BLaER1 treated with 17β-estradiol and CSF1 and Interleukin-3, amounts not matched to agents 10 nM and 100 nM (cell line): Measurements from ENCODE around the gene KMT2C.
A peak's percentile ranks its signal among the peaks of the same experiment; 100 is the strongest.
"Not testable (repeated sequence)": the region's sequence is repeated elsewhere in the genome, so short reads cannot be mapped to it uniquely, and the experiment has no call there.

ENCODE experiments used
- H3K27ac ChIP-seq, 11 experiments: shearing (Covaris generic); formaldehyde crosslinking; 2 replicates each; pipeline ENCODE4 v1.8.1; 2022
- H3K27me3 ChIP-seq, 11 experiments: shearing (Covaris generic); formaldehyde crosslinking; 2 replicates each; pipeline ENCODE4 v1.8.1; 2022
- H3K36me3 ChIP-seq, 11 experiments: shearing (Covaris generic); formaldehyde crosslinking; 2 replicates each; pipeline ENCODE4 v1.8.1; 2022
- H3K4me1 ChIP-seq, 10 experiments: shearing (Covaris generic); formaldehyde crosslinking; 2 replicates each; pipeline ENCODE4 v1.8.1; 2022
- H3K4me2 ChIP-seq, 11 experiments: shearing (Covaris generic); formaldehyde crosslinking; 2 replicates each; pipeline ENCODE4 v1.8.1; 2022
- H3K4me3 ChIP-seq, 10 experiments: shearing (Covaris generic); formaldehyde crosslinking; 2 replicates each; pipeline ENCODE4 v1.8.1; 2022
- H3K9ac ChIP-seq, 11 experiments: shearing (Covaris generic); formaldehyde crosslinking; 2 replicates each; pipeline ENCODE4 v1.8.1; 2022
- H3K9me3 ChIP-seq, 11 experiments: shearing (Covaris generic); formaldehyde crosslinking; replicated peaks in 1 of 11; 2 replicates each; pipeline ENCODE4 v1.8.1; 2022
- H4K20me1 ChIP-seq, 11 experiments: shearing (Covaris generic); formaldehyde crosslinking; 2 replicates each; pipeline ENCODE4 v1.8.1; 2022
- Cebpa-rat ChIP-seq, 11 experiments: shearing (Covaris generic); IDR thresholded peaks; 2 replicates each; pipeline ENCODE4 v1.8.1; 2022

Gene KMT2C

DNA sequence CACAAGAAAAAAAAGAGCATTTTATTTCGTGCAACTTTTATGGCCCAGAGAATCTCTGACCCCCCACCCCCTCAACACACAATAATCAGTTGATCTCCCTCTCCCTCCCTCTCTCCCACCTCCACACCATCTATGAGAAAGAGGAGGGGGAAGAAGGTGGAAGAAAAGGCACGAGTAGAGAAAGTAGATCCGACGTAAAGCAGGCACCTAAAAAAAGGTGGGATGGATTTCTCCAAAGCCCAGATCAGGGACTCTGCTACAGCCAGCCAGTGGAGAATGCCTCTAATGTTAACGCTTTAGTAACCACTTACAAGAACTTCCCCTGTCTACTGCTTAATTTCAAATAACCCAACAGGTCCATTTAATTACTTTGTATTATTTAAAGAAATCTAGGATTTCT is 24.4 kb downstream of the KMT2C start:
- Histone ChIP-seq H3K4me2 (no peak overlapping the region), H3K27ac (no peak overlapping the region), H3K4me1 (no peaks in the 10 kb centered on the region), H3K9ac (no peak overlapping the region), H3K9me3 (peaks cover 0 to 12% (median 4%) of the 10 kb centered on the region in 11 experiments; a peak in 16 of 22 replicates), H3K36me3 (peaks cover 4 to 29% (median 21%) of the 10 kb centered on the region in 11 experiments; a peak in 18 of 22 replicates), H3K4me3 (no peak overlapping the region), H3K27me3 (no peaks in the 10 kb centered on the region), H4K20me1 (peaks cover 67 to 99% (median 90%) of the 10 kb centered on the region in 11 experiments)
- TF ChIP-seq Cebpa-rat (IDR thresholded peaks at IDR 0.05), result no peak

DNA sequence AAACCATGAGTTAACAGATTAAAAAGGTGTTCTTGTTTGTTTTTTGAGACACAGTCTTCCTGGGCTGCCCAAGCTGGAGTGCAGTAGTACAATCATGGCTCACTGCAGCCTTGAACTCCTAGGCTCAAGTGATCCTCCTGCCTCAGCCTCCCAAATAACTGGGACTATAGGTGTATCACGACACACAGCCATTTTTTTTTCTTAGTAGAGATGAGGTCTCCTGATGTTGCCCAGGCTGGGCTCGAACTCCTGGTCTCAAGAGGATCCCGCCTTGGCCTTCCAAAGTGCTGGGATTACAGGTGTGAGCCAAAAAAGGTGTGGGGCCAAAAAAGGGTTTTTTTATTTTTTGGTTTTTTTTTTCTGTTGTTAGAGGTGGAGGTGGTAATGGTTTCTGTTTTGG is 29.3 kb downstream of the KMT2C start:
- no peak overlapping the region for H3K9ac ChIP-seq
- H3K36me3 ChIP-seq, result peaks cover 4 to 43% (median 35%) of the 10 kb centered on the region in 11 experiments; a peak in 17 of 22 replicates
- H4K20me1 ChIP-seq, result peaks cover 34 to 99% (median 70%) of the 10 kb centered on the region in 11 experiments; a peak in 21 of 22 replicates
- no peak overlapping the region for H3K4me3 ChIP-seq
- H3K4me1 ChIP-seq, result no peaks in the 10 kb centered on the region
- H3K27me3 ChIP-seq, result no peaks in the 10 kb centered on the region
- no peak for TF ChIP-seq Cebpa-rat (IDR thresholded peaks at IDR 0.05)
- H3K4me2 ChIP-seq, result no peak overlapping the region
- no peak overlapping the region for H3K27ac ChIP-seq
- H3K9me3 ChIP-seq, result peaks cover 0 to 45% (median 27%) of the 10 kb centered on the region in 11 experiments; a peak in 16 of 22 replicates

DNA sequence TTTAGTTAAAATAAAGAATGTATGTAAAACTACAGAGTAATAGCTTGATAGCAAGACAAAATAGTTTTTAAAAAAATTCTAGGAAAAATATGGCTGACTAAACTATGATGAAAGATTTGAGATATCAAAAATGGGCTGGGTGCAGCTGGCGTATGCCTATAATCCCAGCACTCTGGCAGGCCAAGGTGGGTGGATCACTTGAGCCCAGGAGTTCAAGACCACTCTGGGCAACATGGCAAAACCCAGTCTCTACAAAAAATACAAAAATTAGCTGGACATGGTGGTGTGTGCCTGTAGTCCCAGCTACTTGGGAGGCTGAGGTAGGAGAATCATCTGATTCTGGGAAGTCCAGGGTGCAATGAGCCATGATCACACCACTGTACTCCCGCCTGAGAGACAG is 29.8 kb downstream of the KMT2C start:
- not testable (repeated sequence) for H3K4me2 ChIP-seq, H3K9ac ChIP-seq, H3K4me3 ChIP-seq, H3K27ac ChIP-seq, H3K4me1 ChIP-seq, H3K27me3 ChIP-seq
- Histone ChIP-seq H3K9me3 (peaks cover 0 to 50% (median 31%) of the 10 kb centered on the region in 11 experiments; a peak in 17 of 22 replicates), H3K36me3 (peaks cover 4 to 44% (median 39%) of the 10 kb centered on the region in 11 experiments; a peak in 18 of 22 replicates), H4K20me1 (peaks cover 29 to 99% (median 70%) of the 10 kb centered on the region in 11 experiments; a peak in 21 of 22 replicates)

DNA sequence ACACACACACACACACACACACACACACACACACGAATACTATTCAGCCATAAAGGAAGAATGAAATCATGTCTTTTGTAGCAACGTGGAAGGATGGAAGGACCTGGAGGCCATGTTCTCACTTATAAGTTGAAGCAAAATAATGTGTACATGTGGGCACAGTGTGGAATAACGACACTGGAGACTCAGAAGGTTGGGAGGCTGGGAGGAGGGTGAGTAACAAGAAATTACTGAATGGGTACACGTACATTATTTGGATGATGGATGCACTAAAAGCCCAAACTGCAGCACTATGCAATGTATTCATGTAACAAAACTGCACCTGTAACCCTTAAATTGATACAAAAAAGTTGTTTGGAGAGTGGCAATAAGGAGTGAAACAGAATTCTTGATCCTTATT is 32.1 kb downstream of the KMT2C start:
- Histone ChIP-seq H3K27me3 (no peaks in the 10 kb centered on the region), H3K4me2 (no peak overlapping the region), H3K4me3 (no peak overlapping the region), H3K36me3 (peaks cover 0 to 50% (median 38%) of the 10 kb centered on the region in 11 experiments; a peak in 19 of 22 replicates), H4K20me1 (peaks cover 14 to 98% (median 60%) of the 10 kb centered on the region in 11 experiments; a peak in 19 of 22 replicates), H3K27ac (no peak overlapping the region), H3K9ac (no peak overlapping the region), H3K9me3 (peaks cover 0 to 67% (median 45%) of the 10 kb centered on the region in 11 experiments; a peak in 18 of 22 replicates), H3K4me1 (no peaks in the 10 kb centered on the region)
- TF ChIP-seq Cebpa-rat (IDR thresholded peaks at IDR 0.05), result no peak

DNA sequence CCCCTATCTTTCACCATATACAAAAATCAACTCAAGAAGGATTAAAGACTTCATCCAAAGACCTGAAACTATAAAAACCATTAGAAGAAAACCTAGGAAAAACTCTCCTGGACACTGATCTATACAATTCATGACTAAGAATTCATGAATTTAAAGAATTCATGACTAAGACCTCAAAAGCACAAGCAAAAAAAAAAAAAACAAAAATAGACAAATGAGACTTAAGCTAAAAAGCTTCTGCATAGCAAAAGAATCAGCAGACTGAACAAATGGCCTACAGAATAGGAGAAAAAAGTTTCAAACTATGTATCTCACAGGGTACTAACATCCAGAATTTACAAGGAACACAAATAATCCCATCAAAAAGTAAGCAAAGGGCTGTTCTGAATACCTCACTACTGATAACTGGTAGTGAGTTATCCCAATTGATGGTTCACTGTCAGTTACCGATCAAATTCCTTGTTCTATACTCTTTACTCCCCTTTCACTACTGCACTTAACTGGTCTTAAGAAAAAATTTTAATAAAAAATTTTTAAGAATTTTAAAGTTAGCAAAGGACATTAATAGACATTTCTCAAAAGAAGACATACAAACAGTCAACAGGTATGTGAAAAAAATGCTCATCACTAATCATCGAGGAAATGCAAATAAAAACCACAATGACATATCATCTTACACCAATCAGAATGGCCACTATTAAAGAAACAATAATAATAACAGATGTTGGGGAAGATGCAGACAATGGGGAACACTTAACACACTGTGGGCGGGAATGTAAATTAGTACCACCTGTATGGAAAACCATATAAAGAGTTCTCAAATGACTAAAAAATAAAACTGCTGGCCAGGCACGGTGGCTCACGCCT is 33.2 kb downstream of the KMT2C start:
- Histone ChIP-seq H3K9me3 (peaks cover 0 to 78% (median 50%) of the 10 kb centered on the region in 11 experiments; a peak in 18 of 22 replicates), H3K4me1 (0 out of 20 replicates have a peak, but pooled peaks cover 0 to 6% (median 0%) of the 10 kb centered on the region in 10 experiments), H3K4me3 (no peak overlapping the region), H3K36me3 (peaks cover 5 to 55% (median 48%) of the 10 kb centered on the region in 11 experiments; a peak in 20 of 22 replicates), H3K27me3 (no peaks in the 10 kb centered on the region), H4K20me1 (peaks cover 19 to 98% (median 61%) of the 10 kb centered on the region in 11 experiments; a peak in 19 of 22 replicates), H3K27ac (no peak overlapping the region), H3K4me2 (no peak overlapping the region), H3K9ac (no peak overlapping the region)
- TF ChIP-seq Cebpa-rat (IDR thresholded peaks at IDR 0.05), result no peak

DNA sequence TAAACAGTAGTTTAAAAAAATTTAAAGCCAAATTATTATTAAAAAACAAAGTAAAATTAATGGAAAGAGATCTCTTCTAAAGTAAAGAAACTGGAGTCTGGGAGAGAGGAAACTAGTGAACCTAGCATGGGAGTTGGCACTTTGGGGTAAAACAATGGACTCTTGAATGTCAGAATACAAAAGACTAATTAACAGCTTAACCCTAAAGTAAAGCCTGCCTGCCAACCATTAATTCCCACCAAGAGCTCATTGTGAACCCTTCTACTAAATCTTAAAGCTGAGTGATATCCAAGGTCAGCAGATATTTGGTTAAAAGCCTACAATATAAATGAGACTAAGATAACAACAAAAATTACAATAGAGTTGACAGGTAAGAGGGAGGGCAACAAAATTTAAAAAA is 36.5 kb downstream of the KMT2C start:
- peaks cover 0 to 59% (median 39%) of the 10 kb centered on the region in 11 experiments; a peak in 17 of 22 replicates for H3K9me3 ChIP-seq
- peaks cover 0 to 11% (median 0%) of the 10 kb centered on the region in 10 experiments; a peak in 4 of 20 replicates for H3K4me1 ChIP-seq
- TF ChIP-seq Cebpa-rat (IDR thresholded peaks at IDR 0.05), result no peak
- H3K4me2 ChIP-seq, result no peak overlapping the region
- no peaks in the 10 kb centered on the region for H3K27me3 ChIP-seq
- H3K27ac ChIP-seq, result no peak overlapping the region
- peaks cover 5 to 39% (median 27%) of the 10 kb centered on the region in 11 experiments; a peak in 17 of 22 replicates for H3K36me3 ChIP-seq
- H3K4me3 ChIP-seq, result no peak overlapping the region
- H4K20me1 ChIP-seq, result peaks cover 44 to 98% (median 73%) of the 10 kb centered on the region in 11 experiments; a peak in 21 of 22 replicates
- H3K9ac ChIP-seq, result no peak overlapping the region

DNA sequence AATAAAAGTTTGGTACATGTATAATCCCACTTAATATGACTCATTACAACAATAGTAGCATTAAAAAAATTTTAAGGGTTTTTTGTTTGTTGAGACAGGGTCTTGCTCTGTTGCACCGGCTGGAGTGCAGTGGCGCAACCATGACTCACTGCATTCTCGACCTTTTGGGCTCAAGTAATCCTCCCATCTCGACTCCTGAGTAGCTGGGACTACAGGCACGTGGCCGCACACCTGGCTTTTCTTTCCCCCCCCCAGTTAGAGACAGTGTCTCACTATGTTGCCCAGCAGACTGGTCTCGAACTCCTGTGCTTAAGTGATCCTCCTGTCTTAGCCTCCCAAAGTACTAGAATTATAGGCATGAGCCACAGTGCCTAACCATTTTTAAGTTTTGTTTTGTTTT is 40.7 kb downstream of the KMT2C start:
- Histone ChIP-seq H3K36me3 (peaks cover 5 to 25% (median 15%) of the 10 kb centered on the region in 11 experiments; a peak in 15 of 22 replicates), H3K4me3 (no peak overlapping the region), H3K27me3 (no peaks in the 10 kb centered on the region), H3K4me1 (peaks cover 0 to 33% (median 0%) of the 10 kb centered on the region in 10 experiments; a peak in 5 of 20 replicates), H3K9me3 (peaks cover 0 to 30% (median 22%) of the 10 kb centered on the region in 11 experiments; a peak in 17 of 22 replicates), H3K4me2 (peak overlapping the region in 1 of 11 experiments; percentile 4; a peak in 1 of 22 replicates), H3K27ac (no peak overlapping the region), H4K20me1 (peaks cover 81 to 100% (median 94%) of the 10 kb centered on the region in 11 experiments), H3K9ac (no peak overlapping the region)
- TF ChIP-seq Cebpa-rat (IDR thresholded peaks at IDR 0.05), result no peak

DNA sequence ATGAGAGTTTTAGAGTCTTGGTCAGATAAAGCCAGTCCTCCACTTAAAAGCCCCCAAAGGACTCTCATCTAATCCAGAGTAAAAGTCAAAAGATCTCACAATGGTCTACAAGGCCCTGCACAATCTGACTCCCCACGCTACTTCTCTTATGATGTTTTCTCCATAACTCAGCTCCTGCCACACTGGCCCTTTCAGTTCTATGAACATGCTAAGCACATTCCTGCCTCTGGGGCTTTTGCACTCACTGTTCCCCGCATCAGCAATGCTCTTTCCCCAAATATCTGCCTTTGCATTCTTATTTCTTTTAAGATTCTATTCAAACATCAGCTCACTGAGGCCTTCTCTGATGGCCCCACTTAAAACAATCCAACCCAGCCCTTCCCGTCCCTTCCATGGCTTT is 41.6 kb downstream of the KMT2C start:
- Histone ChIP-seq H3K9me3 (peaks cover 0 to 30% (median 19%) of the 10 kb centered on the region in 11 experiments; a peak in 16 of 22 replicates), H3K36me3 (peaks cover 5 to 29% (median 16%) of the 10 kb centered on the region in 11 experiments; a peak in 14 of 22 replicates), H3K4me1 (peaks cover 0 to 33% (median 0%) of the 10 kb centered on the region in 10 experiments; a peak in 5 of 20 replicates), H4K20me1 (peaks cover 78 to 100% (median 99%) of the 10 kb centered on the region in 11 experiments)
- not testable (repeated sequence) for H3K27ac ChIP-seq, H3K27me3 ChIP-seq, H3K4me3 ChIP-seq, H3K9ac ChIP-seq, H3K4me2 ChIP-seq

DNA sequence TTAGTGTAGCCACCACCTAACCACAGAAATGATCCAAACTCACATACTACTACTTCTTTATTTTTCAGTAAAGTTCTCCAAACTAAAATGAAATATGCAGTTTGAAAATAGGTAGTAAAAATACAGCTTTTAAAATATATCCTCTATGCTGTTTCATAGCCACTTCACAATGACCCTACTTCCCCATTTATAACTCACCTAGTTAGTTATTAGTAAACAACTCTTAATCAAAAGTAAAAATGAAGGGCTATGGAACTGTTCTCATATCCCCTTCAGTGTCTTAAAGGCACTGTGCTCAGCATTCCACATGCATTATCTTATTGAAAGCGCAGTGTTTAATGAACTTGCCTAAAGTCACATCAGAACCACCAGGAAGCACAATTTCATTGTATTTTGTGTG is 43.5 kb downstream of the KMT2C start:
- TF ChIP-seq Cebpa-rat (IDR thresholded peaks at IDR 0.05), result no peak
- Histone ChIP-seq H3K9me3 (peaks cover 0 to 27% (median 18%) of the 10 kb centered on the region in 11 experiments; a peak in 15 of 22 replicates), H3K4me3 (no peak overlapping the region), H3K4me2 (peak overlapping the region in 1 of 11 experiments; percentile 6; a peak in 1 of 22 replicates), H3K27ac (no peak overlapping the region), H3K9ac (no peak overlapping the region), H3K36me3 (peaks cover 0 to 19% (median 9%) of the 10 kb centered on the region in 11 experiments; a peak in 11 of 22 replicates), H4K20me1 (peaks cover 71 to 100% (median 89%) of the 10 kb centered on the region in 11 experiments), H3K27me3 (no peaks in the 10 kb centered on the region), H3K4me1 (peaks cover 0 to 33% (median 0%) of the 10 kb centered on the region in 10 experiments; a peak in 6 of 20 replicates)

DNA sequence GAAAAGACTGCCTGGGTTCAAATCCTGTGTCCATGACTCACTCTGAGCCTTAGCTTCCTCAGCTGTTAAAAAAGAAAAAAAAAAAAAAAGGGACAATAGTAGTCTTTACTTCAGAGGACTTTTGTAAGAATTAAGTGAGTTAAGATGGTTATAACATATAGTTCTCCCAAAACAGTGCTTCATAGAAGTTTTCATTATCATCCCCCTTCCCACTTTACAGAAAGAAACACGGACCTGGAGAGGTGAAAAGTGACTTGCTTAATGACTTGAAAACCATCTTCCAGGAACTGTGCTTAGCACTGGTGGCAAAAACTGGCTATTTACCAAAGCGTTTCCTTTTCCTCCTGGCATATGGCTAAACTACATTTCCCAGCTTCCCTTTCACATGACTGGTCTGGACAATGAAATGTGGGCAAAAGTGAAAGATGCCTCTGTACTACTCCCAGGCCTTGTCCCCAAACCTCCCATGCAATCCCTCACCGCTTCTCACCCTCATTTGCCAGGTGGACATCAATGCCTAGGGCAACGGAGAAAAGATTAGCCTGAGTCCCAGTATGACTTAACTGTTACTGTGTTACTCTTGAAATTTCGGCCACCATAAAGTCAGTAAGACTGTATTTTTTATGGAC is 49.6 kb downstream of the KMT2C start:
- not testable (repeated sequence) for H3K27ac ChIP-seq, H3K27me3 ChIP-seq, H3K4me3 ChIP-seq, H3K9ac ChIP-seq
- H3K4me2 ChIP-seq, result 0 out of 22 replicates have a peak overlapping the region, but pooled peaks of 2 of the 11 experiments have one; percentile 1 to 13
- H3K4me1 ChIP-seq, result peaks cover 0 to 36% (median 0%) of the 10 kb centered on the region in 10 experiments; a peak in 5 of 20 replicates
- peaks cover 0 to 19% (median 10%) of the 10 kb centered on the region in 11 experiments; a peak in 9 of 22 replicates for H3K36me3 ChIP-seq
- peaks cover 24 to 95% (median 56%) of the 10 kb centered on the region in 11 experiments; a peak in 18 of 22 replicates for H4K20me1 ChIP-seq
- H3K9me3 ChIP-seq, result peaks cover 0 to 33% (median 19%) of the 10 kb centered on the region in 11 experiments; a peak in 15 of 22 replicates

DNA sequence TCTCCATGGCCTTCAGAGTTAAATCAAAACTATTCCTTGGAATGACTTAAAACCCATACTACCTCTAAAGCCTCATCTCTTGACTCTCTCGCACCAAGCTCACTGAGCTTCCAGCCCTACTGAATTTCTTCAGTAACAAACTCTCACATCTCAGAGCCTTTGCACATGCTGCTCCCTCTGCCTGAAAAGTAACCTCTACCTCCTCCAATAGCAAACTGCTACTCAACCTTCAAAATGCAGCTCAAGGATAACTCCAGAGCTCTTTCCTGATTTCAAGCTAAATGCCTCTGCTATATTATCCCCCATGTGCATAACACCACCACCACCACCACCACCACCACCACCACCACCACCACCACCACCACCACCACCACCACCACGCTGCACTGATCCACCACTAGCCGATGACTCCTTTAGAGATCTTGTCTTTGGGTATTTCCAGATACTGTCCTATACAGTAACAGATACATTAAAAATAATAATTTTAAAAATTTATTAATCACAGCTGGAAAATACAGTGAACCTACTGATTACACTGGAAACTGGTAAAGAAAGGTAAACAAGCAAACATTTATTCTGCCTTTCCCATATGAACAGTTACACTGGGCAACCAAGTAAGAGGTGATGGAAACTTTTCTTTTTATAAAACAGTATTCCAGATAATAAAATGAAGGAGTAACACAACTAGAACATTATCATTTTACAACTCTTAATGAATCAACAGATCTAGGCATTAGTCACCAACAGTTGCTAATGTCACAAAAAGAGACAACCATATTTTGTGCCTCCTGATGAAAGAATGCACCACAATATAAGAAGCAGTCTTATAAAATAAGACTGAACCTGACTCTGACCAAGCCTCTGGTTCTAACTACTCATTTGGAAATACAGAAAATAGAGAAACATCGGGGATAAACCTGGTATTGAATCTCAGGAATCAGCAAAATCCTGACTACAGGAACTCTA is 51.3 kb downstream of the KMT2C start:
- peaks cover 0 to 18% (median 8%) of the 10 kb centered on the region in 11 experiments; a peak in 10 of 22 replicates for H3K36me3 ChIP-seq
- H3K4me1 ChIP-seq, result peaks cover 0 to 26% (median 0%) of the 10 kb centered on the region in 10 experiments; a peak in 5 of 20 replicates
- not testable (repeated sequence) for H3K4me3 ChIP-seq, H3K27ac ChIP-seq, H3K9ac ChIP-seq, H3K27me3 ChIP-seq
- peaks cover 18 to 95% (median 39%) of the 10 kb centered on the region in 11 experiments; a peak in 16 of 22 replicates for H4K20me1 ChIP-seq
- peaks cover 0 to 36% (median 27%) of the 10 kb centered on the region in 11 experiments; a peak in 18 of 22 replicates for H3K9me3 ChIP-seq
- H3K4me2 ChIP-seq, result peak overlapping the region in 2 of 11 experiments; percentile 5 to 23; a peak in 2 of 22 replicates
